Keratinocyte (primary cell): ENCODE measurements around the gene WDFY1.

Experiments
- CTCF ChIP-seq, 3 experiments: IDR thresholded peaks in 1 of 3; conservative IDR thresholded peaks in 1 of 3; optimal IDR thresholded peaks in 1 of 3; 2 replicates in 2 of 3; 3 replicates in 1 of 3; pipeline versions ENCODE3 to v1.5.1; 2011; ENCODE audit warnings: low read length in 3 of 3, mild to moderate bottlenecking in 3 of 3, moderate library complexity in 2 of 3, control low read depth in 1 of 3, inconsistent platforms in 1 of 3; ENCODE audit not compliant: insufficient read depth in 2 of 3; ENCODE audit errors: extremely low read depth in 1 of 3
- EZH2 ChIP-seq: IDR thresholded peaks from one replicate; pipeline ENCODE4 v1.6.1; 2012; ENCODE audit warnings: inconsistent platforms, mild to moderate bottlenecking, low read length, moderate library complexity

GRCh38 chr2:223922308-223922707, 22.8 kb downstream of the WDFY1 start:
- TF ChIP-seq CTCF (optimal IDR thresholded peaks at IDR 0.05 in 1 of 3, IDR thresholded peaks at IDR 0.05 in 1 of 3, conservative IDR thresholded peaks at IDR 0.05 in 1 of 3; ENCODE audit: extremely low read depth in 1 of 3, insufficient read depth in 2 of 3, low read length in 3 of 3): no peak
- TF ChIP-seq EZH2: no peak
